IPS-18a (cell line): ENCODE results near the gene SPAG6.

Experiments
- H3K27ac ChIP-seq: one replicate; pipeline ENCODE4 v1.5.1; 2013; ENCODE audit warnings: low read length
- H3K27me3 ChIP-seq: one replicate; pipeline ENCODE4 v1.6.1; 2013; ENCODE audit warnings: mild to moderate bottlenecking, low read length; ENCODE audit not compliant: control insufficient read depth, insufficient read depth
- H3K36me3 ChIP-seq: one replicate; pipeline ENCODE4 v1.6.1; 2013; ENCODE audit warnings: low read depth, low read length; ENCODE audit not compliant: control insufficient read depth
- H3K4me1 ChIP-seq: one replicate; pipeline ENCODE4 v1.6.1; 2013; ENCODE audit warnings: low read depth, low read length; ENCODE audit not compliant: control insufficient read depth
- H3K4me3 ChIP-seq: one replicate; pipeline ENCODE4 v1.5.1; 2013; ENCODE audit warnings: low read length
- H3K9ac ChIP-seq: one replicate; pipeline ENCODE4 v1.6.1; 2013; ENCODE audit warnings: mild to moderate bottlenecking, low read length, moderate library complexity
- H3K9me3 ChIP-seq: one replicate; pipeline ENCODE4 v1.6.1; 2013; ENCODE audit warnings: low read depth, low read length; ENCODE audit not compliant: control insufficient read depth

SPAG6 gene

GRCh38 chr10:22429146-22429545 lies 83.8 kb downstream of the SPAG6 start:
- H3K9me3 ChIP-seq = no peaks in the 10 kb centered on the region
- peaks cover 17% of the 10 kb centered on the region for H3K4me1 ChIP-seq
- H3K27me3 ChIP-seq = peaks cover 5% of the 10 kb centered on the region
- H3K4me3 ChIP-seq = no peak overlapping the region
- H3K27ac ChIP-seq = no peak overlapping the region
- no peaks in the 10 kb centered on the region for H3K36me3 ChIP-seq
- no peak overlapping the region for H3K9ac ChIP-seq

- Histone ChIP-seq H3K4me1 (peaks cover 17% of the 10 kb centered on the region), H3K9ac (no peak overlapping the region), H3K27ac (no peak overlapping the region), H3K9me3 (no peaks in the 10 kb centered on the region), H3K36me3 (no peaks in the 10 kb centered on the region), H3K27me3 (peaks cover 12% of the 10 kb centered on the region), H3K4me3 (no peak overlapping the region)
Measured at GRCh38 chr10:22429981-22430421, 84.7 kb downstream of the SPAG6 start.

- Histone ChIP-seq H3K9ac (no peak overlapping the region), H3K4me3 (no peak overlapping the region)
Measured at GRCh38 chr10:22433875-22434274, 88.6 kb downstream of the SPAG6 start.

GRCh38 chr10:22434521-22434920 lies 89.2 kb downstream of the SPAG6 start:
- no peak overlapping the region for H3K9ac ChIP-seq
- no peak overlapping the region for H3K27ac ChIP-seq
- H3K9me3 ChIP-seq = no peaks in the 10 kb centered on the region

More at GRCh38 chr10:22433875-22434274, 88.6 kb downstream of the SPAG6 start:
- no peaks in the 10 kb centered on the region for H3K36me3 ChIP-seq
- no peaks in the 10 kb centered on the region for H3K9me3 ChIP-seq
- H3K4me1 ChIP-seq = peaks cover 10% of the 10 kb centered on the region
- H3K27me3 ChIP-seq = peaks cover 49% of the 10 kb centered on the region
- H3K27ac ChIP-seq = no peak overlapping the region

GRCh38 chr10:22435650-22436049 lies 90.4 kb downstream of the SPAG6 start:
- no peaks in the 10 kb centered on the region for H3K9me3 ChIP-seq
- H3K36me3 ChIP-seq = no peaks in the 10 kb centered on the region
- H3K9ac ChIP-seq = no peak overlapping the region
- no peak overlapping the region for H3K27ac ChIP-seq
- no peak overlapping the region for H3K4me3 ChIP-seq
- peaks cover 61% of the 10 kb centered on the region for H3K27me3 ChIP-seq
- H3K4me1 ChIP-seq = peaks cover 16% of the 10 kb centered on the region

More at GRCh38 chr10:22434521-22434920, 89.2 kb downstream of the SPAG6 start:
- Histone ChIP-seq H3K36me3 (no peaks in the 10 kb centered on the region), H3K4me3 (no peak overlapping the region), H3K27me3 (peaks cover 55% of the 10 kb centered on the region), H3K4me1 (peaks cover 10% of the 10 kb centered on the region)

- Histone ChIP-seq H3K9ac (peak overlapping the region; percentile 85), H3K36me3 (no peaks in the 10 kb centered on the region), H3K4me1 (peaks cover 16% of the 10 kb centered on the region), H3K27ac (no peak overlapping the region), H3K27me3 (peaks cover 70% of the 10 kb centered on the region), H3K4me3 (peak overlapping the region; percentile 75), H3K9me3 (no peaks in the 10 kb centered on the region)
Measured at GRCh38 chr10:22436526-22436892, 91.2 kb downstream of the SPAG6 start.

- Histone ChIP-seq H3K9me3 (no peaks in the 10 kb centered on the region), H3K27me3 (peaks cover 75% of the 10 kb centered on the region), H3K27ac (no peak overlapping the region), H3K4me1 (peaks cover 16% of the 10 kb centered on the region), H3K36me3 (no peaks in the 10 kb centered on the region), H3K4me3 (peak overlapping the region; percentile 75), H3K9ac (peak overlapping the region; percentile 85)
Measured at GRCh38 chr10:22436893-22437619, 91.8 kb downstream of the SPAG6 start.

- no peaks in the 10 kb centered on the region for H3K9me3 ChIP-seq
- H3K27ac ChIP-seq = no peak overlapping the region
- no peaks in the 10 kb centered on the region for H3K36me3 ChIP-seq
- peaks cover 16% of the 10 kb centered on the region for H3K4me1 ChIP-seq
- peak overlapping the region; percentile 85 for H3K9ac ChIP-seq
- H3K4me3 ChIP-seq = peak overlapping the region; percentile 75
- H3K27me3 ChIP-seq = peaks cover 76% of the 10 kb centered on the region
Measured at GRCh38 chr10:22437620-22438588, 92.6 kb downstream of the SPAG6 start.

GRCh38 chr10:22438711-22439110 lies 93.4 kb downstream of the SPAG6 start:
- peak overlapping the region; percentile 85 for H3K9ac ChIP-seq
- no peak overlapping the region for H3K27ac ChIP-seq
- H3K9me3 ChIP-seq = no peaks in the 10 kb centered on the region
- peaks cover 16% of the 10 kb centered on the region for H3K4me1 ChIP-seq
- peaks cover 76% of the 10 kb centered on the region for H3K27me3 ChIP-seq
- no peaks in the 10 kb centered on the region for H3K36me3 ChIP-seq
- H3K4me3 ChIP-seq = peak overlapping the region; percentile 75

GRCh38 chr10:22442063-22442462 lies 96.8 kb downstream of the SPAG6 start:
- H3K4me3 ChIP-seq = no peak overlapping the region
- peaks cover 51% of the 10 kb centered on the region for H3K27me3 ChIP-seq
- peaks cover 16% of the 10 kb centered on the region for H3K4me1 ChIP-seq
- no peaks in the 10 kb centered on the region for H3K36me3 ChIP-seq
- no peaks in the 10 kb centered on the region for H3K9me3 ChIP-seq
- H3K9ac ChIP-seq = no peak overlapping the region
- no peak overlapping the region for H3K27ac ChIP-seq

- Histone ChIP-seq H3K27ac (no peak overlapping the region), H3K4me1 (peaks cover 16% of the 10 kb centered on the region), H3K36me3 (no peaks in the 10 kb centered on the region)
Measured at GRCh38 chr10:22442468-22442867, 97.2 kb downstream of the SPAG6 start.

More at GRCh38 chr10:22442468-22442867, 97.2 kb downstream of the SPAG6 start:
- no peak overlapping the region for H3K4me3 ChIP-seq
- no peaks in the 10 kb centered on the region for H3K9me3 ChIP-seq
- H3K9ac ChIP-seq = no peak overlapping the region
- H3K27me3 ChIP-seq = peaks cover 47% of the 10 kb centered on the region
